Thyroid gland (tissue), 4 donors: Measurements from ENCODE around the gene ID3.

Experiments used
- POLR2A ChIP-seq, 2 donors: fragments of 450-650 bp; IDR thresholded peaks; one replicate each; pipeline ENCODE4 v1.6.1; 2017; ENCODE audit warnings: antibody characterized with exemption in 2 of 2, mild to moderate bottlenecking in 2 of 2, moderate library complexity in 1 of 2
- TF ChIP-seq, protein P1 (sequence below), 6 experiments: fragments of 200-600 bp in 3 of 6; fragments of 450-650 bp in 3 of 6; sonication (generic) in 3 of 6; IDR thresholded peaks; one replicate each; pipeline ENCODE4 v1.5.1; 2016 to 2019; ENCODE audit warnings: antibody characterized with exemption in 6 of 6, mild to moderate bottlenecking in 2 of 6, inconsistent platforms in 1 of 6, moderate library complexity in 1 of 6

DNA sequence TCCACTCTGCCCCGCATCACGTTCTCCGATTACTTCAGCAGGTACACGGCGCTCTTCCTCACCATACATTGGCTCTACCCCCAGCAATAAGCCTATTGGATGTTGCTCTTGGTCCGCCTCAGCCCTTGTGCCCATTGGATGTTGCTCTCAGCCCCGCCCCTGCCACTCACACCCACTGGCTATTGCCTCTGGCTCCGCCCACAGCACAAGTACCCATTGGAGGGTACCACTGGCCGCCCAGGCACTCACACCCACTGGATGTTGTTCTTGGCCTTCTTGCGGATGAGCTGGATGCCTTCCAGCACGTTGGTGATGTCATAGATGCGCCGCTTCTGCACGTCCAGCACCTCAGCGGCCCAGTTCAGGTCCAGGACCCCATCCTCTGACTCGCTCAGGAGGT lies 37.7 kb downstream of the ID3 start:
- TF ChIP-seq, protein P1, sequence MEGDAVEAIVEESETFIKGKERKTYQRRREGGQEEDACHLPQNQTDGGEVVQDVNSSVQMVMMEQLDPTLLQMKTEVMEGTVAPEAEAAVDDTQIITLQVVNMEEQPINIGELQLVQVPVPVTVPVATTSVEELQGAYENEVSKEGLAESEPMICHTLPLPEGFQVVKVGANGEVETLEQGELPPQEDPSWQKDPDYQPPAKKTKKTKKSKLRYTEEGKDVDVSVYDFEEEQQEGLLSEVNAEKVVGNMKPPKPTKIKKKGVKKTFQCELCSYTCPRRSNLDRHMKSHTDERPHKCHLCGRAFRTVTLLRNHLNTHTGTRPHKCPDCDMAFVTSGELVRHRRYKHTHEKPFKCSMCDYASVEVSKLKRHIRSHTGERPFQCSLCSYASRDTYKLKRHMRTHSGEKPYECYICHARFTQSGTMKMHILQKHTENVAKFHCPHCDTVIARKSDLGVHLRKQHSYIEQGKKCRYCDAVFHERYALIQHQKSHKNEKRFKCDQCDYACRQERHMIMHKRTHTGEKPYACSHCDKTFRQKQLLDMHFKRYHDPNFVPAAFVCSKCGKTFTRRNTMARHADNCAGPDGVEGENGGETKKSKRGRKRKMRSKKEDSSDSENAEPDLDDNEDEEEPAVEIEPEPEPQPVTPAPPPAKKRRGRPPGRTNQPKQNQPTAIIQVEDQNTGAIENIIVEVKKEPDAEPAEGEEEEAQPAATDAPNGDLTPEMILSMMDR (IDR thresholded peaks at IDR 0.05): no peak
- no peak for TF ChIP-seq POLR2A (IDR thresholded peaks at IDR 0.05)
